Endometrium (tissue), 2 donors: ENCODE results near the gene CCDC192.
"Not testable (repeated sequence)": the region's sequence is repeated elsewhere in the genome, so short reads cannot be mapped to it uniquely, and the experiment has no call there.

Experiments used
- FAIRE-seq: peaks from 2 replicates; lab custom pipeline; 2012; peaks lifted over from hg19 to GRCh38; lab: Jason Lieb, UNC
- donor health status: control.
- donor health status: control.

CCDC192 gene

GRCh38 chr5:127847641-127848040, 144.4 kb downstream of the CCDC192 start:
- not testable (repeated sequence) for FAIRE-seq

- FAIRE-seq, result no peak
Measured at GRCh38 chr5:127848098-127848497, 144.9 kb downstream of the CCDC192 start.

GRCh38 chr5:127849408-127849807, 146.2 kb downstream of the CCDC192 start:
- no peak for FAIRE-seq

- FAIRE-seq, result no peak
Measured at GRCh38 chr5:127849891-127850290, 146.7 kb downstream of the CCDC192 start.

- FAIRE-seq, result no peak
Measured at GRCh38 chr5:127851964-127852363, 148.8 kb downstream of the CCDC192 start.

DNA sequence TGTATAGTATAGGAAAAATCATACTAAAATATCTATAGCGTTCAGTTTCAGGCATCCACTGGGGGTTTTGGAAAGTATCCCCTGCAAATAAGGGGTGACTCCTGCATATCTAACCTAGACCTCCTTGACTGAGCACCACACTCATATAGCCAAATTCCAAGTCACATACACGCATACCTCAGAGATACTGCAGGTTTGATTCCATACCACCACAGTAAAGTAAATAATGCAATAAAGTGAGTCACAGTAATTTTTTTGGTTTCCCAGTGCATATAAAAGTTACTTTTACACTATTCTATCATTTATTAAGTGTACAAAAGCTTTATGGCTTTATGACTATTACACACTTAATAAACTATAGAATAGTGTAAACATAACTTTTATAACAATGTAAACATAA, 151.3 kb downstream of the CCDC192 start:
- FAIRE-seq, result no peak

GRCh38 chr5:127856292-127856691, 153.1 kb downstream of the CCDC192 start:
- no peak for FAIRE-seq

DNA sequence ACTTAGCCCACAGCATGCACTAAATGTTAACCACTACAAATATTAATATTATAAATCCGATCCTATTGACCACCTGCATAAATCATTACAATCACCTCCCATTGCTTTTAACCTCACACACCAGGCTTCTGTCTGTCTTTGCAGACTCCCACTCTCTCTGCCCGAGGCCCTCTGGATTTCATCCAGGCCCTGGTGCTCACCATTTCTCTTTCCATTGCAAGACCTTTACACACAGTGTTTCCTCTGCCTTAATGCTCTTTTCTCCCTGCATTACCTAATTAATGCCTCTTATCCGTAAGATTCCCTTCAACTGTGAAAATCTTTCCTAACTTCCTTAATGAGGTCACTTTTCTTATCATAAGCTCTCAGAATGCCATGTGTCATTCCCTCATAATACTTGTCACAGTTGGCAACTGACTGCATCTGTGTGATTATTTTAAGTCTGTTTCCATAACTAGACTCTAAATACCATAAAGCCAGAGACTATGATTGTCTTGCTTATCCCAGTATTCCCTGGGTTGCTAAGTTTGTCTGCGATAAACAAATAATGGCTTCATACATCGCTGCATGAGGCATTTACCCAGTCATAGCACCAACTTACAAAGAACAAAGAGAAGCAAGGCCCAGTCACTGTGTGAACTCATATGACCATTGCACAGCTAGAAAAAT, 155.1 kb downstream of the CCDC192 start:
- no peak for FAIRE-seq

DNA sequence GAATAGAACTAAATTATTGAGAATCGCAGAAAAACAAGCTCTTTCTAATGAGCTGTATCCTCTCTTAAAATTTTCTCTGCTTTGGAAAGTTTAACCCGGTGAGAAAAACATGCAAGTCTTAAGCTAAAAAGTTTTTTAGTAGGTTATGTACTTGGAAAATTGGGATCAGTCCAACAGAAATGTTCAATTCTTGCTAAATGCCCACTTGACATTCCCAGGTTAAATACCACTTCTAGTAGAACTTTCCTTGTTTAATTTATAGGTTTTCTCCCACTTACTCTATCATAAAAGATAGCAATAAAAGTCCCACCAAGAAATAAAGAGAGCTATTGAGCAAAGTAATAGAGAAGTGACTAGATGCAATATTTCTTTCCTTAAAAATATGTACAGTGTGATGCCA, 157.1 kb downstream of the CCDC192 start:
- no peak for FAIRE-seq

GRCh38 chr5:127863161-127863560, 160.0 kb downstream of the CCDC192 start:
- FAIRE-seq, result no peak

GRCh38 chr5:127863610-127864395, 160.6 kb downstream of the CCDC192 start:
- FAIRE-seq, result no peak

DNA sequence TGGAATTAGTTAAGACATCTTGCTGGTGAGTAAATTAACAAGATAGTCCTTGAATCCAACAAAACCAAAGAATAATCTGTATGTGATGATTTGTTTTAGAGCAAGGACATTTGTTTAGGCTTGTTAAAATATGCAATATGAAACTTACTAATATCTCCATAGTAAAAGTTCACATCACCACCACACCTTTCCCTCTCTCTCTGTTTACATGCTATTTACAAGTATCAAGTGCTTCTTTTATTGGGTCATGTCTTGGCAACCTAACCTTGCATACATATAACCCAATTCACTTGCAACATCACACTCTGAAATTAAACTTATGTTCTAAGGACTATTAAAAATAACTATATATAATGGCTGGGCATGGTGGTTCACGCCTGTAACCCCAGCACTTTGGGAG, 161.3 kb downstream of the CCDC192 start:
- no peak for FAIRE-seq

GRCh38 chr5:127865273-127865672, 162.1 kb downstream of the CCDC192 start:
- no peak for FAIRE-seq

DNA sequence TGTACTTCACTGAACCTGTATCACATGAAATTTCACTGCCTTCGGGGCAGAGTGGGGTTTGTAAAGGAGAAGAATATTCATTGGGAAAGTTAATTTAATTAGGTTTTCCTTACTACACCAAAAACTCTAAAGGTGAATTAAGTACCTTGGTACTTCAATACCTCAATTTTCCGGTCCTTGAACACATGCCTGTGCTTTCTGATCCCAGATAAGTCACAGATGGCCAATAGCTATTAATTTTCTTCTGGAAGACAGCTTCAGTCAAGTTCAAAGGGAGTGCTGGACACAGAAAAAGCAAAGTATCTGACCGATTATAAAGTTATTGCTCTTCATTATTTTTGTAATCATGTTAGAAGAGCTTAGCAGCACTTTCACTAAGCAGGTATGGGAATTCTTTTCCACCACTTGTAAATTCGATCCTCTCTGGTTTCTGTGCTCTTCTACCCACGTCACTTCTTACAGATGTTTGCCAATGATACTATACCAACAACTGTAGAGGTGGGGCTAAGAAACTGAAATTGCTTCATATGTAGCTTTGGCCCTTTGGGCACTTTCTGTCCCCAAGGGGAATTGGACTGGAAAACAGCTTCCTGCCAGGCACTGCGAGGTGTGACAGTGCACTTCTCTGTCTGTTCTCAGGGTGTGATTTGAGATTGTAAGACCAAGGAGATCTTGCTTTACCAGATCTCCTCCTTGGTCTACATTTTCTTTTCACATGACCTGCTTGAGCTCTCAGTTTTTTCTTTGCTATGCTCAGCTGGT, 164.0 kb downstream of the CCDC192 start:
- FAIRE-seq, result no peak

- FAIRE-seq, result no peak
Measured at GRCh38 chr5:127870914-127871313, 167.7 kb downstream of the CCDC192 start.

- FAIRE-seq, result no peak
Measured at GRCh38 chr5:127871503-127872153, 168.4 kb downstream of the CCDC192 start.

DNA sequence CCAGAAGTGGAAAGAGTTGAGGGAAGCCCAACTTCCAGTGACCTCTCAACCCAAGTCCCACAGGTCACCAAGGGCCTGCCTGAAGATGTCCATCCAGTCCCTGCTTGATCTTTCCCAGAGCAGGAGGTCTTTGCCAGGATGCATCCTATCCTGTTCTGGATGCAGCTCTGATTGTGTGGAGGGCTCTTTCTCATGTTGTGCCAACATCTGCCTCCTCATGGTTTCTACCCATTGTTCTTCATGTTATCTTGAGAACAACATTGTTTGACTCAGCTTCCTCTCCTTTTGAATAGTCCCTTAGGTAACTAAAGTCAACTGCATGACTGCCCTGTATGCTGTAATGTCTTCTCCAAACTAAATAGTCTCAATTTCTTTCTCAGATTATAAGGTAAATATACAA, 169.3 kb downstream of the CCDC192 start:
- no peak for FAIRE-seq

DNA sequence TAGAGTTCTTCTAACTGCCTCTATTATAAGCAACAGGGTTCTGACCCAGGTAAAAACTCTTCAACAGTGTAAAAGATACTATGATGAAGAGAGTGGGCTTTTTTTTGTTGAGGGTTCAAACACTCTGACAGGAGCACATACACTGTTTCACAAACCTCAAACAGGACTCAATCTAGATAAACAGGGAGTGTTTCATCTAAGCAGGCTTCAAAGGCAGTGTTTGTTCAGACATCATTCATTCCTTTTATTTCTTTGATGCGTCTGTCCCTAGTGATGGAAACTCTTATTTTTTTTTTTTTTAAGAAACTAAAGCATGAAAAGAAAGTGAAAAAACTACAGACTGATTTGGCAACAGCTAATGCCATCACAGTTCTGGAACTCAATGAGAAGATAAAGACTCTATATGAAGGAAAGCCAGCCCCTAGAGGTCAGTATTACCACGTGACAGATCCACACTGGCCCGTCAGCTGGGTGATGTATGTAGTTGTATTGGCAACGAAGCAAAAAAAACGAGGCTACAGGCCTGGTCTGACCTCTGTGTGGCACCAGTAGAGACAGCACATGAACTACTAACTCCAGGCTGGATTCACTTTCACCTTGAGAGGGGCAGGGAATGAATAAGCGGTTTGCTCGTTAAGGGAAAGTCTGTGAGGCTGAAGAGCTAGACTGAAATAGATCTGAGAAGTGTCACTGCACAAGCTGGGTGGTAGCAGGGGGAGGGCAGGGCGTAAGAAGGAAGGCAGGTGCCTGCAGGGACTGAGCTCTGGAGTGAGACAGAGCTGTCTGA, 172.2 kb downstream of the CCDC192 start:
- no peak for FAIRE-seq

DNA sequence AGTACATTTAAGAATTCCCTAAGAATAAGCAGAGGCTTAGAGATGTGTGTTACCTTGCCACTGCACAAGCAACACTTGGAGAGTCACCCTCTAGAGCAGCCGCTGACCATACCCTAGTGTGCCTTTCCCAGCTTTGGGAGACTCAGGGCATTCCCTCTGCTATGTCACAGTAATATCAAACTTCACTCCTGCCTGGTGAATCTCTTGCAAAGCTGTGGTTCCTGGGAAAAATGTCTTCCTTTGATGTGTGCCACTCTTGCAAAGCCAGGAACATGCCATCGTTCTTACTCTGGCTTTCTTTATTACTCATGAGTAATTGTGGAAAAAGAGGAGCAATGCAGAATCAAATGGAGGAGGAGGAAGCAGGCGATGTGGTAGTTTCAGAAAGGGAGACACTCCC, 173.2 kb downstream of the CCDC192 start:
- FAIRE-seq, result no peak

GRCh38 chr5:127878174-127878750, 175.1 kb downstream of the CCDC192 start:
- FAIRE-seq, result no peak

DNA sequence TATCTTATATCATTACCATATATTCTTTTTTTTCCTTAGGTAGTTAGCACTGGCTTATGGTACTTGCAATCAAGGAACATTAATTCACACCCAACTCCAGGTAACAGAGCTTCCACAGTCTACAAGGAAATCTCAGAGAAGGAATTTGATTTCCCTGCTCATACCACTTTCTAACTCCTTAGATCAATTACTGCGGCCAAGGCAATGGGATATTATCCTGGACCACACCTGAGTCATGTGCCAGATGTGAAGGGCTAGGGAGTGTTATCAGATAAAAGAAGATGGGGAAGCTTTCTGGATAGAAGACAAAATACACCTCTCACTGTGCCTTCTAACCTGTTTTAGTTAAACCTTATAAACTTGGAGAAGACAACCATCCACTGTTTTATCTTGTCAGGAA, 181.2 kb downstream of the CCDC192 start:
- FAIRE-seq, result no peak
